H9 (cell line): ENCODE measurements around the gene CCSER1. TPM values are rescaled to one million over a fixed set of nuclear protein-coding genes. Genes with fewer than 3 reads are reported as not detected.
A peak's percentile ranks its signal among the peaks of the same experiment; 100 is the strongest.

Experiments
- DNase-seq: peaks from one replicate; pipeline ENCODE4 v3.0.0-alpha.2; 2017
- H2AFZ ChIP-seq: one replicate; pipeline ENCODE4 v1.6.1; 2013; ENCODE audit warnings: mild to moderate bottlenecking, low read length, control low read depth, moderate library complexity
- H2AK5ac ChIP-seq: 2 replicates; pipeline ENCODE4 v1.6.1; 2013; ENCODE audit warnings: low read length, control low read depth, mixed read lengths; ENCODE audit not compliant: insufficient read length
- H2BK120ac ChIP-seq: one replicate; pipeline ENCODE4 v1.6.1; 2013; ENCODE audit warnings: low read depth, mild to moderate bottlenecking, low read length, control low read depth, inconsistent platforms; ENCODE audit not compliant: poor library complexity, severe bottlenecking
- H2BK12ac ChIP-seq: 2 replicates; pipeline ENCODE4 v1.6.1; 2013; ENCODE audit warnings: low read length, control low read depth, mixed read lengths, low read depth; ENCODE audit not compliant: insufficient read length
- H2BK15ac ChIP-seq: 2 replicates; pipeline ENCODE4 v1.6.1; 2013; ENCODE audit warnings: low read depth, low read length, control low read depth
- H2BK20ac ChIP-seq: one replicate; pipeline ENCODE4 v1.6.1; 2013; ENCODE audit warnings: low read depth, mild to moderate bottlenecking, low read length, control low read depth, inconsistent platforms; ENCODE audit not compliant: poor library complexity, severe bottlenecking
- H2BK5ac ChIP-seq: 2 replicates; pipeline ENCODE4 v1.6.1; 2013; ENCODE audit warnings: low read length, control low read depth, mixed read lengths; ENCODE audit not compliant: insufficient read length
- H3K14ac ChIP-seq: 2 replicates; pipeline ENCODE4 v1.6.1; 2013; ENCODE audit warnings: low read length, control low read depth; ENCODE audit not compliant: insufficient read depth
- H3K18ac ChIP-seq: 2 replicates; pipeline ENCODE4 v1.6.1; 2013; ENCODE audit warnings: low read depth, mild to moderate bottlenecking, mixed read lengths, low read length, control low read depth; ENCODE audit not compliant: insufficient read length
- H3K23ac ChIP-seq: 2 replicates; pipeline ENCODE4 v1.6.1; 2013; ENCODE audit warnings: low read length, control low read depth, mixed read lengths, low read depth; ENCODE audit not compliant: insufficient read length
- H3K23me2 ChIP-seq: 2 replicates; pipeline ENCODE4 v1.6.1; 2013; ENCODE audit warnings: low read depth, mild to moderate bottlenecking, mixed read lengths, low read length, control low read depth; ENCODE audit not compliant: insufficient read length, poor library complexity, severe bottlenecking
- H3K27ac ChIP-seq: 2 replicates; pipeline ENCODE4 v1.5.1; 2013; ENCODE audit warnings: low read length, control low read depth, mixed read lengths, low read depth; ENCODE audit not compliant: insufficient read length
- H3K27me3 ChIP-seq: 2 replicates; pipeline ENCODE4 v1.6.1; 2013; ENCODE audit warnings: low read length, control low read depth, inconsistent platforms; ENCODE audit not compliant: insufficient read depth
- H3K4ac ChIP-seq: 2 replicates; pipeline ENCODE4 v1.6.1; 2013; ENCODE audit warnings: low read depth, mild to moderate bottlenecking, control low read depth, inconsistent platforms, low read length, moderate library complexity
- H3K4me1 ChIP-seq: 2 replicates; pipeline ENCODE4 v1.6.1; 2013; ENCODE audit warnings: low read length, control low read depth, inconsistent platforms; ENCODE audit not compliant: insufficient read depth
- H3K4me2 ChIP-seq: 2 replicates; pipeline ENCODE4 v1.6.1; 2013; ENCODE audit warnings: low read length, control low read depth, mixed read lengths; ENCODE audit not compliant: insufficient read length, insufficient read depth
- H3K56ac ChIP-seq: 2 replicates; pipeline ENCODE4 v1.6.1; 2013; ENCODE audit warnings: low read depth, mild to moderate bottlenecking, mixed read lengths, low read length, control low read depth; ENCODE audit not compliant: insufficient read length
- H3K79me1 ChIP-seq: 2 replicates; pipeline ENCODE4 v1.6.1; 2013; ENCODE audit warnings: low read depth, mild to moderate bottlenecking, moderate library complexity, low read length, control low read depth, inconsistent platforms; ENCODE audit not compliant: insufficient read depth, poor library complexity, severe bottlenecking
- H3K79me2 ChIP-seq: 2 replicates; pipeline ENCODE4 v1.6.1; 2013; ENCODE audit warnings: low read length, control low read depth, inconsistent platforms; ENCODE audit not compliant: insufficient read depth
- H3K9ac ChIP-seq: 2 replicates; pipeline ENCODE4 v1.6.1; 2013; ENCODE audit warnings: low read length, control low read depth, mixed read lengths; ENCODE audit not compliant: insufficient read length; ENCODE audit errors: extremely low read depth
- H3K9me3 ChIP-seq: one replicate; pipeline ENCODE4 v1.6.1; 2013; ENCODE audit warnings: low read depth, low read length, inconsistent platforms; ENCODE audit not compliant: control insufficient read depth
- H3T11ph ChIP-seq: one replicate; pipeline ENCODE4 v1.6.1; 2013; ENCODE audit warnings: mild to moderate bottlenecking, low read length, control low read depth, inconsistent platforms
- H4K20me1 ChIP-seq: one replicate; pipeline ENCODE4 v1.6.1; 2013; ENCODE audit not compliant: control insufficient read depth, insufficient read length, insufficient read depth
- H4K5ac ChIP-seq: 2 replicates; pipeline ENCODE4 v1.6.1; 2013; ENCODE audit warnings: low read depth, mild to moderate bottlenecking, mixed read lengths, low read length, control low read depth; ENCODE audit not compliant: insufficient read length
- H4K8ac ChIP-seq: replicated peaks from 2 replicates; pipeline ENCODE4 v1.6.1; 2013; ENCODE audit warnings: low read length, control low read depth, mixed read lengths, low read depth; ENCODE audit not compliant: insufficient read length
- H4K91ac ChIP-seq: 2 replicates; pipeline ENCODE4 v1.6.1; 2013; ENCODE audit warnings: low read depth, mild to moderate bottlenecking, moderate library complexity, mixed read lengths, low read length, control low read depth; ENCODE audit not compliant: insufficient read length
- H3K27ac Mint-ChIP-seq, 3 experiments: 2 replicates in 2 of 3; 3 replicates in 1 of 3; pipeline ENCODE4 v1.8.0; 2020 to 2021; ENCODE audit warnings: mixed read lengths in 3 of 3, mild to moderate bottlenecking in 1 of 3, moderate library complexity in 1 of 3
- H3K27me3 Mint-ChIP-seq: 2 replicates; pipeline ENCODE4 v1.8.0; 2021; ENCODE audit warnings: low read depth, mild to moderate bottlenecking, moderate library complexity, mixed read lengths
- H3K36me3 Mint-ChIP-seq, 3 experiments: 2 replicates in 2 of 3; 3 replicates in 1 of 3; pipeline ENCODE4 v1.8.0; 2020 to 2021; ENCODE audit warnings: low read depth in 3 of 3, mixed read lengths in 3 of 3; ENCODE audit not compliant: insufficient read depth in 1 of 3
- H3K4me1 Mint-ChIP-seq, 2 experiments: 2 replicates each; pipeline ENCODE4 v1.8.0; 2020; ENCODE audit warnings: mixed read lengths in 2 of 2
- H3K4me3 Mint-ChIP-seq, 2 experiments: 2 replicates in 1 of 2; 3 replicates in 1 of 2; pipeline ENCODE4 v1.8.0; 2020 to 2021; ENCODE audit warnings: mild to moderate bottlenecking in 2 of 2, mixed read lengths in 2 of 2, moderate library complexity in 1 of 2
- H3K9me3 Mint-ChIP-seq, 2 experiments: 2 replicates in 1 of 2; 3 replicates in 1 of 2; pipeline ENCODE4 v1.8.0; 2020; ENCODE audit warnings: mild to moderate bottlenecking in 2 of 2, mixed read lengths in 2 of 2, moderate library complexity in 1 of 2
- WGBS: extraction: QIAGEN DNeasy Blood & Tissue Kit; methylation state at CpG from one replicate; pipeline ENCODE4 v1.1.7; 2013; ENCODE audit warnings: missing lambda C conversion rate, low lambda C conversion rate, mixed read lengths; ENCODE audit not compliant: insufficient read length; ENCODE audit errors: extremely low coverage; 5-methylcytosine and 5-hydroxymethylcytosine counted together
- total RNA-seq: library from RNA; stranded (reverse); gene quantifications from 2 replicates; pipeline ENCODE4 v1.2.1, GENCODE V29; 2021
- TF ChIP-seq, protein P1 (sequence below): fragments of 200-600 bp; sonication (generic); conservative IDR thresholded peaks from 3 replicates; pipeline ENCODE4 v1.8.0; 2021; ENCODE audit warnings: antibody characterized with exemption, mild to moderate bottlenecking

The CCSER1 gene
- total RNA-seq, 1 experiment from 2014 or later = 0.37 TPM

DNA sequence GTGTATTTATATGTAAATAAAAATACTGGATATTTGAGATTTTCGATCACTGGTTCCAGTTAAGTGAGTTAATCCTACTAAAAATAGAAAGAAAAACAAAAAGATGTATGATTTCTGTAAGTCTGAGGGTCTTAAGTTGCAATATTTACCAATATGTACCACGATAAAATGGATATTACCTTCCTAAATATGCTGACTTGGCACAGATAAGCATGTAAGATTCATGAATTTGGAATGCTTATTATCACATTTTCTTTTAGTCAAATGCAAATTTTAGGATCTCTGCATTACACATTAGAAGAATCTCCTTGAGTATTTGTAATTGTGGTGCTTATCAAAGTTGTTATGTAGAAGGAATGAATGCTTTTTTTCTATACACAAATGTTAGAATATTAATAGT lies 1158.3 kb downstream of the CCSER1 start:
- H3K36me3 Mint-ChIP-seq = peaks cover 0 to 8% (median 0%) of the 10 kb centered on the region in 3 experiments; a peak in 1 of 7 replicates
- no CpG with 5 or more reads among the region's 2 CpGs for WGBS
- 0 out of 7 replicates have a peak overlapping the region, but pooled peaks of 1 of the 3 experiments have one; percentile 51 for H3K27ac Mint-ChIP-seq
- TF ChIP-seq, protein P1, sequence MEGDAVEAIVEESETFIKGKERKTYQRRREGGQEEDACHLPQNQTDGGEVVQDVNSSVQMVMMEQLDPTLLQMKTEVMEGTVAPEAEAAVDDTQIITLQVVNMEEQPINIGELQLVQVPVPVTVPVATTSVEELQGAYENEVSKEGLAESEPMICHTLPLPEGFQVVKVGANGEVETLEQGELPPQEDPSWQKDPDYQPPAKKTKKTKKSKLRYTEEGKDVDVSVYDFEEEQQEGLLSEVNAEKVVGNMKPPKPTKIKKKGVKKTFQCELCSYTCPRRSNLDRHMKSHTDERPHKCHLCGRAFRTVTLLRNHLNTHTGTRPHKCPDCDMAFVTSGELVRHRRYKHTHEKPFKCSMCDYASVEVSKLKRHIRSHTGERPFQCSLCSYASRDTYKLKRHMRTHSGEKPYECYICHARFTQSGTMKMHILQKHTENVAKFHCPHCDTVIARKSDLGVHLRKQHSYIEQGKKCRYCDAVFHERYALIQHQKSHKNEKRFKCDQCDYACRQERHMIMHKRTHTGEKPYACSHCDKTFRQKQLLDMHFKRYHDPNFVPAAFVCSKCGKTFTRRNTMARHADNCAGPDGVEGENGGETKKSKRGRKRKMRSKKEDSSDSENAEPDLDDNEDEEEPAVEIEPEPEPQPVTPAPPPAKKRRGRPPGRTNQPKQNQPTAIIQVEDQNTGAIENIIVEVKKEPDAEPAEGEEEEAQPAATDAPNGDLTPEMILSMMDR = no peak
- Histone ChIP-seq H3K27ac (no peak overlapping the region), H2AFZ (no peak overlapping the region), H3K23ac (no peak overlapping the region), H3K23me2 (no peaks in the 10 kb centered on the region), H4K91ac (no peak overlapping the region), H3K79me2 (no peaks in the 10 kb centered on the region), H3K9ac (no peak overlapping the region), H3K4ac (no peak overlapping the region), H3K56ac (no peak overlapping the region), H3K18ac (no peak overlapping the region), H3K4me2 (no peak overlapping the region), H2BK120ac (no peak overlapping the region), H4K8ac (no peak overlapping the region), H4K20me1 (no peaks in the 10 kb centered on the region), H4K5ac (no peak overlapping the region), H2BK15ac (no peak overlapping the region), H3K4me1 (no peaks in the 10 kb centered on the region; the same call in 1 of the 2 replicates), H3K14ac (no peak overlapping the region), H3T11ph (no peak overlapping the region), H2BK12ac (no peak overlapping the region), H3K27me3 (no peaks in the 10 kb centered on the region), H3K9me3 (no peaks in the 10 kb centered on the region), H3K79me1 (no peaks in the 10 kb centered on the region), H2BK5ac (no peak overlapping the region), H2AK5ac (no peak overlapping the region), H2BK20ac (no peak overlapping the region)
- H3K27me3 Mint-ChIP-seq = no peaks in the 10 kb centered on the region
- DNase-seq = no peak
- H3K4me3 Mint-ChIP-seq = no peak overlapping the region
- H3K9me3 Mint-ChIP-seq = peaks cover 3 to 5% of the 10 kb centered on the region in 2 experiments; a peak in 3 of 5 replicates
- H3K4me1 Mint-ChIP-seq = peaks cover 10 to 11% of the 10 kb centered on the region in 2 experiments
